K562 (cell line): ENCODE data around the gene TTC23L. TPM values are rescaled to one million over a fixed set of nuclear protein-coding genes. Genes with fewer than 3 reads are reported as not detected.

Source experiments
- ASH1L ChIP-seq: fragments of 450-650 bp; IDR thresholded peaks from 2 replicates; pipeline ENCODE4 v1.6.1; 2018; ENCODE audit warnings: borderline replicate concordance, mild to moderate bottlenecking, low read depth; ENCODE audit not compliant: partially characterized antibody
- E2F1 ChIP-seq: sonication (generic); formaldehyde crosslinking; IDR thresholded peaks from 2 replicates; pipeline ENCODE4 v1.8.1; 2023; ENCODE audit warnings: mild to moderate bottlenecking, missing genetic modification reagents, moderate library complexity
- E2F4 ChIP-seq: sonication (generic); formaldehyde crosslinking; IDR thresholded peaks from 2 replicates; pipeline ENCODE4 v1.8.0; 2022; ENCODE audit warnings: mild to moderate bottlenecking, low read depth, missing genetic modification reagents
- EZH2 ChIP-seq: IDR thresholded peaks from 2 replicates; pipeline ENCODE4 v1.6.1; 2012; ENCODE audit warnings: low read depth, mild to moderate bottlenecking, inconsistent platforms, low read length, borderline replicate concordance
- ILF3 ChIP-seq: fragments of 450-650 bp; IDR thresholded peaks from 2 replicates; pipeline ENCODE4 v1.6.1; 2018; ENCODE audit warnings: antibody characterized with exemption, mild to moderate bottlenecking, moderate library complexity, borderline replicate concordance
- KLF16 ChIP-seq: IDR thresholded peaks from 2 replicates; pipeline ENCODE4 v1.6.1; 2016; ENCODE audit warnings: antibody characterized with exemption
- MAX ChIP-seq: sonication (generic); formaldehyde crosslinking; IDR thresholded peaks from 2 replicates; pipeline ENCODE4 v1.9.0; 2022; ENCODE audit warnings: mild to moderate bottlenecking, missing genetic modification reagents
- MCM2 ChIP-seq: fragments of 450-650 bp; IDR thresholded peaks from 2 replicates; pipeline ENCODE4 v1.6.1; 2017; ENCODE audit warnings: low read depth, mild to moderate bottlenecking
- MEIS2 ChIP-seq: fragments of 450-650 bp; IDR thresholded peaks from 2 replicates; pipeline ENCODE4 v1.6.1; 2014; ENCODE audit warnings: mild to moderate bottlenecking; ENCODE audit not compliant: partially characterized antibody
- RHOXF2B ChIP-seq: fragments of 250-450 bp; sonication (Bioruptor Pico); conservative IDR thresholded peaks from 2 replicates; pipeline ENCODE4 v1.5.1; 2021
- SFPQ ChIP-seq: fragments of 200-400 bp; formaldehyde crosslinking; IDR thresholded peaks from 2 replicates; pipeline ENCODE4 v1.6.1; 2017; ENCODE audit warnings: mild to moderate bottlenecking, low read depth, low read length, moderate library complexity
- SMARCB1 ChIP-seq: IDR thresholded peaks from 2 replicates; pipeline ENCODE4 v1.6.1; 2011; ENCODE audit warnings: improper control_type of control experiment, low read depth; ENCODE audit not compliant: insufficient read length
- TRIM28 ChIP-seq: fragments of 450-650 bp; IDR thresholded peaks from 2 replicates; pipeline ENCODE4 v1.6.1; 2017
- ZNF175 ChIP-seq: fragments of 200-800 bp; sonication (Bioruptor generic); IDR thresholded peaks from 2 replicates; pipeline ENCODE4 v1.6.1; 2016; ENCODE audit warnings: low read depth, mild to moderate bottlenecking, missing genetic modification characterization, missing compliant biosample characterization
- polyA plus RNA-seq, 8 experiments: library from polyadenylated mRNA; depleted of rRNA in 4 of 8; stranded (reverse) in 5 of 8; unstranded in 3 of 8; fragments of >200 nt; fragmentation: Nextera tagmentation in 2 of 8; fragmentation: Illumina TruSeq in 1 of 8; extraction: Ambion mirVana in 2 of 8; extraction: Trizol in 1 of 8; gene quantifications; 2 replicates each; pipeline versions ENCODE4 v1.2.1 to v1.2.3, GENCODE V29; 2011 to 2014; ENCODE audit warnings: inconsistent platforms in 1 of 8, missing spikeins in 1 of 8
- total RNA-seq, 7 experiments: library from RNA; depleted of rRNA in 6 of 7; stranded (reverse); fragments of >200 nt in 6 of 7; fragmentation: Illumina TruSeq in 2 of 7; extraction: Trizol in 2 of 7; gene quantifications; 2 replicates each; pipeline versions ENCODE4 v1.2.1 to v1.2.3, GENCODE V29; 2011 to 2021; ENCODE audit warnings: low replicate concordance in 1 of 7

Gene TTC23L
- total and polyA plus RNA-seq, 9 of the 15 experiments (the other 6 are each of a cell fraction or from before 2014, with no cell fraction given): 0.03 to 0.32 (median 0.14) TPM; not detected in 2

- TF ChIP-seq SFPQ (no peak), KLF16 (no peak), SMARCB1 (no peak), EZH2 (no peak), TRIM28 (no peak), E2F1 (CRISPR knock-in tag) (0 out of 2 replicates have a peak, but pooled peaks have one; percentile 9), E2F4 (CRISPR knock-in tag) (no peak), ILF3 (no peak), ZNF175 (CRISPR knock-in tag) (no peak), RHOXF2B (CRISPR knock-in tag) (no peak), MEIS2 (no peak), MCM2 (no peak), ASH1L (no peak), MAX (CRISPR knock-in tag) (0 out of 2 replicates have a peak, but pooled peaks have one; percentile 5)
These were observed 76.9 kb downstream of the TTC23L start (continued) for GRCh38 chr5:34915856-34916192.
